ENCODE measurements around the gene SPEN.
"Not testable (repeated sequence)": the region's sequence is repeated elsewhere in the genome, so short reads cannot be mapped to it uniquely, and the experiment has no call there.

SPEN gene

DNA sequence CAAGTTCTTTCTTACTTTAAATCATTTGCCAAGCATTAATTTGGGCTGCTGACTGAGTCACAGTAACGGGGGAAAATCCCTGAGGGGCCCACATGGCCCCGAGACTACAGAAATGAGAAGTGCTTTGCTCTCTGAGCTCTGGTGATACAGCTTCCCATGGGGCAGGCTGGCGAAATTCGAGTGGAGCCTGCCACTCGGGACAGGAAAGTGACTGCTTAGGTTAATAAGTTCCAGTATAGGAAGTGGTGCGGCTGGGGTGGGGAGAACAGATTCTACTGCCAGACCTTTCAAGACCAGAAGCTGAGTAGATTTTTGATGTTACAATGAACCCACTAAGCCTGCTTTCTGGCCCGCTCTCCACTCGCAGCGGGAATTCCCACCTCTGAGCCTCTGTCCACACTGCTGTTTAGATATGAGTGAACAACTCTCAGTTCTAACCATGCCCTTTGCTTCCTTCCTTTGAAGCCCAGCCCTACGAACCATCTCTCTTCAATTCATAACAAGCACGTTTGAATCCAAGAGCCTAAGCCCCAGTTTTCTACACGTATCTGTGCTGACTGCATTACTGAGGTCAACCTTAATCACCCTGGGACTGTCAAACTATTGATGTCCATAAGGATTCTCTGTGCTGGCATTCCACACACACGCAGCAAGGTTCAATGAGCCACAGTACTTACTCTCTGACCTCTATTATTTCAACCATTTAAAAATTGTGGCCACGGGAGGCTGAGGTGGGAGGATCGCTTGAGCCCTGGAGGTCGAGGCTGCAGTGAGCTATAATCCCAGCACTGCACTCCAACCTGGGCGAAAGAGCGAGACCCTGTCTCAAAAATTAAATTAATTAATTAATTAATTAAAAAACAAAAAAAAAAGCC, 118.8 kb downstream of the SPEN start:
- Mint-ChIP-seq H3K27ac (peak overlapping the region; percentile 100), H3K4me1 (ENCODE audit: low read depth) (peaks cover 91% of the 10 kb centered on the region), H3K4me3 (peak overlapping the region; percentile 72), H3K9me3 (no peaks in the 10 kb centered on the region), H3K36me3 (ENCODE audit: low read depth) (peaks cover 72% of the 10 kb centered on the region), H3K27me3 (no peaks in the 10 kb centered on the region)
- peak; percentile 87 for DNase-seq

DNA sequence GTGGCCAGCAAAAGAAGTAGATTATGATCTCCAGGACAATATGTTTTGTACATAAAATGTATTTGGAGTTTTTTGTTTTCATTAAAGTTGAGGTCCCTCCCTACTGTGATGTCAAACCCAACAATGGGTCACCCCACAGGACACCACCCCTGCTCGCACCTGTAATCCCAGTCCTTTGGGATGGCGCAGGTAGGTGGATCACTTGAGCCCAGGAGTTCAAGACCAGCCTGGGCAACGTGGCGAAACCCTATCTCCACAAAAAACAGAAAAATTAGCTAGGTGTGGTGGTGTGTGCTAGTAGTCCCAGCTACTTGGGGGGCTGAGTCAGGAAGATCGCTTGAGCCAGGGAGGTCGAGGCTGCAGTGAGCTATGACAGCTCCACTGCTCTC, 119.4 kb downstream of the SPEN start:
- peak overlapping the region; percentile 56 for H3K4me3 Mint-ChIP-seq
- H3K4me1 Mint-ChIP-seq (ENCODE audit: low read depth), result peaks cover 89% of the 10 kb centered on the region
- H3K27me3 Mint-ChIP-seq, result no peaks in the 10 kb centered on the region
- no peaks in the 10 kb centered on the region for H3K9me3 Mint-ChIP-seq
- peaks cover 71% of the 10 kb centered on the region for H3K36me3 Mint-ChIP-seq (ENCODE audit: low read depth)
- no peak for DNase-seq
- peak overlapping the region; percentile 100 for H3K27ac Mint-ChIP-seq

DNA sequence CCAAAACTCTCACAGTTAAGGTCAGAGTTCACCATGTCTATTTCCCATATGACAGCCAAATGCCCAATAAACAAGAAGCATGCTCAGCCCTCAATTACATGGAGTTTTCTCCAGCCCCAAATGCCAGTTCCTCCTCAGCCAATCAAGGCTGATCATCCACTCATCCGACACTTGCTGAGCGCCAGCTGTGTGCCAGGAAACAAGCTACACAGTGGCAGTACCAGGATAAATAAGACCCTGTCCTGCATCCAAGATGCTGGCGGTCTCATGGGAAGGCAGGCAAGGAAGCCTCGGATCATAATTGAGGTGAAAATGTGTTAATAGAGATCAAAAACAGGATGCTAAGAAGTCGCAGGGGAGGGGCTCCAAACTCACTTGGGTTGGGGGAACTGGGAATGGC, 120.7 kb downstream of the SPEN start:
- Mint-ChIP-seq H3K36me3 (ENCODE audit: low read depth) (peaks cover 74% of the 10 kb centered on the region), H3K27ac (peak overlapping the region; percentile 100), H3K27me3 (no peaks in the 10 kb centered on the region), H3K4me1 (ENCODE audit: low read depth) (peaks cover 90% of the 10 kb centered on the region), H3K9me3 (no peaks in the 10 kb centered on the region), H3K4me3 (no peak overlapping the region)
- no peak for DNase-seq

GRCh38 chr1:15969321-15969880, 121.9 kb downstream of the SPEN start:
- no peaks in the 10 kb centered on the region for H3K27me3 Mint-ChIP-seq
- DNase-seq, result no peak
- H3K4me1 Mint-ChIP-seq (ENCODE audit: low read depth), result peaks cover 88% of the 10 kb centered on the region
- H3K9me3 Mint-ChIP-seq, result no peaks in the 10 kb centered on the region
- no peak overlapping the region for H3K4me3 Mint-ChIP-seq
- peaks cover 73% of the 10 kb centered on the region for H3K36me3 Mint-ChIP-seq (ENCODE audit: low read depth)
- peak overlapping the region; percentile 37 for H3K27ac Mint-ChIP-seq

DNA sequence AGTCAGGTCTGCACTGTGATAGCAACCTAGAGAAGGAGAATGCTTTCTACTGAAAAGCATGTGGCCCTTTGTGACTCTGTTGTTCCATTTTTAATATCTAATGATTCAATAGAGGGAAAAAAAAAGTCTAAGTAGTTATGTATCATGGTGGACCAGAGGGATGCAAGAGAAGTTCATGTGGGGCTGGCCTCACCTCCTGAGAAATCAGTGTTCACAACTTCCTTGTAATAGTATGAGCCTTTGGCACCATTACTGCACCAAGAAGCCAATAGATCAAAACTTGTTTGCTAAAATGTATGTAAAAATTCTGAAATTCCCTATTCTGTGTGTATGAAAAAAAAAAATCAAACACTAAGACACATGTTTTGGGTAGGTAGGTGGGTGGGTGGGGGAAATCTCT, 123.4 kb downstream of the SPEN start:
- H3K4me1 Mint-ChIP-seq (ENCODE audit: low read depth), result peaks cover 81% of the 10 kb centered on the region
- DNase-seq, result no peak
- H3K27me3 Mint-ChIP-seq, result no peaks in the 10 kb centered on the region
- peaks cover 77% of the 10 kb centered on the region for H3K36me3 Mint-ChIP-seq (ENCODE audit: low read depth)
- no peaks in the 10 kb centered on the region for H3K9me3 Mint-ChIP-seq
- no peak overlapping the region for H3K4me3 Mint-ChIP-seq
- H3K27ac Mint-ChIP-seq, result no peak overlapping the region

DNA sequence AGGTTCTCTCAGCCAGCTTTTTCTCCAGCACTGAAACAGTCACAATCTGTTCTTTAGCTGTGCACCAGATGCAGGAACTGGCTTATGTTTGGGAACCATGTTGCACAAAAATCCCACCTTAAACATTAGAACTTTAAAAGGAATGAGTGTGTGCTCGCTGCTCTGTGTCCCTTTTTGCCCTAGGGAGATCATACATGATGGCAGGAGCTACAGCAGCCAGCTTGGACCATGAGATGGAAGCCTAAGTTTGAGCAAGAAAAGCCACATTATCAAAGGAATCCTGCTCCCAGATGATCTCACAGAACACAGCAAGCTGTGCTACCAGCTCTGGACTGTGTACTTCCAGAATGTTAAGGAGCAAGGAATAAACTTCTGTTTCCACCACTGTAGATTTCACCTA, 124.9 kb downstream of the SPEN start:
- no peak for DNase-seq
- Mint-ChIP-seq H3K27me3 (no peaks in the 10 kb centered on the region), H3K4me3 (no peak overlapping the region), H3K27ac (peak overlapping the region; percentile 4), H3K36me3 (ENCODE audit: low read depth) (peaks cover 69% of the 10 kb centered on the region), H3K9me3 (no peaks in the 10 kb centered on the region), H3K4me1 (ENCODE audit: low read depth) (peaks cover 77% of the 10 kb centered on the region)

- no peak for DNase-seq
- Mint-ChIP-seq H3K4me3 (no peak overlapping the region), H3K27ac (peak overlapping the region; percentile 4), H3K4me1 (ENCODE audit: low read depth) (peaks cover 63% of the 10 kb centered on the region), H3K9me3 (no peaks in the 10 kb centered on the region), H3K36me3 (ENCODE audit: low read depth) (peaks cover 55% of the 10 kb centered on the region), H3K27me3 (no peaks in the 10 kb centered on the region)
These were observed 126.3 kb downstream of the SPEN start for GRCh38 chr1:15973772-15974171.

DNA sequence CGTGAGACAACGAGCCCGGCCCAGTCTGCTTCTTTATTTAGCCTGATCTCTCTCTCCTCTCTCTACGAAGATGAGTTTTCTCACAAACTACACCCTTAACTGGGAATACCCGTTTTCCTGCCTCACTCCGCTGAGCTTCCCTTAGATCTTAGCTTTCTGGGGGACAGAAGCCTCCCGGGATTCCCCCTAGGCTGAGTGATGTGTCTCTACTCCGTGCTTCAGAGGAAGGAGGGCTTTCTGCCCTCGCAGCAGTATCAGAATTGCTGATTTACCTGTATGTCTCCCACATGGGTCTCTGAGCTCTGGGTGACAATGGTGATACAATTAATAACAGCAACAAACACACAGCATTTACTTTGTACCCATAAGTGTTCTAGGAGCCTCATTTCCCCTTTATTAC, 127.3 kb downstream of the SPEN start:
- H3K27me3 Mint-ChIP-seq, result no peaks in the 10 kb centered on the region
- no peaks in the 10 kb centered on the region for H3K9me3 Mint-ChIP-seq
- peaks cover 45% of the 10 kb centered on the region for H3K36me3 Mint-ChIP-seq (ENCODE audit: low read depth)
- H3K4me1 Mint-ChIP-seq (ENCODE audit: low read depth), result peaks cover 57% of the 10 kb centered on the region
- peak overlapping the region; percentile 96 for H3K27ac Mint-ChIP-seq
- H3K4me3 Mint-ChIP-seq, result peak overlapping the region; percentile 91
- DNase-seq, result peak; percentile 56

- peaks cover 52% of the 10 kb centered on the region for H3K4me1 Mint-ChIP-seq (ENCODE audit: low read depth)
- no peaks in the 10 kb centered on the region for H3K9me3 Mint-ChIP-seq
- no peaks in the 10 kb centered on the region for H3K27me3 Mint-ChIP-seq
- DNase-seq, result peak; percentile 88
- H3K36me3 Mint-ChIP-seq (ENCODE audit: low read depth), result peaks cover 40% of the 10 kb centered on the region
- H3K4me3 Mint-ChIP-seq, result peak overlapping the region; percentile 91
- H3K27ac Mint-ChIP-seq, result peak overlapping the region; percentile 96
These were observed 127.9 kb downstream of the SPEN start for GRCh38 chr1:15975358-15975804.

DNA sequence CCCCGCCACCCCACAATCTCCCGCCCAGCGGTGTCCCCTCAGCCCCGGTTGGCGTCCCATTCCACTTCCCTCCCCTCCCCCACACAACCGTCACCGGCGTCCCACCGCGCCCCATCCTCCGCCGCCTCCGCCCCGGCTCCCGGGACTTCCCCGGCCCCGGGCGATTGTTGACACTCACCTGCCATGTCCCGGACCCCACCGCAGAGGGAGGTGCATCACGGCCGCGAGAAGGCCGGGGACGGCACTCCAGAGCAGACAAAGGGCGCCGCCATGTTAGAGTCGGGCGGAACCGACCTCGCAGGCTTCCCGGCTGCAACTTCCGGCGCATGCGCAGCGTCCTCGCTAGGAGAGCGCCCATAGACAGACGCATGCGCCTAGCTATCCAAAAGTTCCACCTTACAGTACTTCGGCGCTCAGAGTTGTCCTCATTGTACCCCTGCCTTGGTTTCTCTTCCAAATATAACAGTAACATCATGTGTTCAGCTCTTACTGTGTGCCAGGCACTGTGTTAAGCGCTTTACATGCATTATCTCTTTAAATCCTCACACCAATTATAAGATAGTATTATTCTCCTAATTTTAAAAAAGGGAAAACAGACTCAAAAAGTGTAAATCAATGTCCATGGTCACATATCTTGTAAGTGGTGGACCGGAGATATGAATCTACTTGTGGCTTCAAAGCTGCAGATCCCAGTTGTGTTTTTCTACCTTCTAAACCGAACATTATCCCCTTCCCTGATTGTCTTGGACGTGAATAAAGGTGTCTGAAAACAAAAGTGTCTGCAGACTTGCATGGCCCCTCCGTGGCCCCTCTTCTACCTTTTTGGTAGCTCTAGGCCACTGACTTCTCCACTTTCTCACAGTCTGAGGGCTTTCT, 128.5 kb downstream of the SPEN start, which contains the start of gene ZBTB17:
TSS of gene ZBTB17 (minus strand) at position 297 of the 876 bp plus-strand sequence. CDS start 27,606 bp downstream, outside the sequence.
- H3K4me3 Mint-ChIP-seq, result peak within 1 kb of the TSS; percentile 91
- no peaks in the 10 kb centered on the region for H3K27me3 Mint-ChIP-seq
- DNase-seq, result peak; percentile 97
- H3K9me3 Mint-ChIP-seq, result no peaks in the 10 kb centered on the region
- H3K27ac Mint-ChIP-seq, result peak within 1 kb of the TSS; percentile 96
- H3K36me3 Mint-ChIP-seq (ENCODE audit: low read depth), result peaks cover 34% of the 10 kb centered on the region
- peaks cover 46% of the 10 kb centered on the region for H3K4me1 Mint-ChIP-seq (ENCODE audit: low read depth)

- Mint-ChIP-seq H3K36me3 (ENCODE audit: low read depth) (peaks cover 18% of the 10 kb centered on the region), H3K4me1 (ENCODE audit: low read depth) (peaks cover 33% of the 10 kb centered on the region)
- not testable (repeated sequence) for DNase-seq, H3K4me3 Mint-ChIP-seq, H3K9me3 Mint-ChIP-seq, H3K27ac Mint-ChIP-seq, H3K27me3 Mint-ChIP-seq
These were observed 130.4 kb downstream of the SPEN start for GRCh38 chr1:15977947-15978346.

DNA sequence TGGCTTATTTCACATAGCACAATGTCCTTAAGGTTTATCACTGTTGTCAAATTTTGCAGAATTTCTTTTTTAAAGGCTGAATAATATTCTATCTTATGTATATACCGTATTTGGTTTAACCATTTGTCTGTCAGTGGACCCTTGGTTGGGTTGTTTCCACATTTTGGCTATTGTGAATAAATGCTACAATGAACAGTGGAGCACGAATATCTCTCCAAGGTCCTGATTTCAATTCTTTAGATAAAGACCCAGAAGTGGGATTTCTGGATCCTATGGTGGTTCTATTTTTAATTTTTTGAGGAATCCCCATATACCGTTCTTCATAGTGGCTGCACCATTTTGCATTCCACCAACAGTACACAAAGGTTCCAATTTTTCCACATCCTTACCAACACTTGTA, 134.2 kb downstream of the SPEN start:
- no peak overlapping the region for H3K4me3 Mint-ChIP-seq
- no peak for DNase-seq
- H3K27ac Mint-ChIP-seq, result no peak overlapping the region
- no peaks in the 10 kb centered on the region for H3K9me3 Mint-ChIP-seq
- peaks cover 30% of the 10 kb centered on the region for H3K4me1 Mint-ChIP-seq (ENCODE audit: low read depth)
- H3K27me3 Mint-ChIP-seq, result no peaks in the 10 kb centered on the region
- H3K36me3 Mint-ChIP-seq (ENCODE audit: low read depth), result no peaks in the 10 kb centered on the region

- DNase-seq, result no peak
- Mint-ChIP-seq H3K36me3 (ENCODE audit: low read depth) (no peaks in the 10 kb centered on the region), H3K27ac (no peak overlapping the region), H3K4me1 (ENCODE audit: low read depth) (peaks cover 27% of the 10 kb centered on the region), H3K27me3 (no peaks in the 10 kb centered on the region), H3K9me3 (no peaks in the 10 kb centered on the region), H3K4me3 (no peak overlapping the region)
These were observed 135.8 kb downstream of the SPEN start for GRCh38 chr1:15983275-15983674.

GRCh38 chr1:15985611-15986297, 138.2 kb downstream of the SPEN start:
- no peak for DNase-seq
- no peak overlapping the region for H3K4me3 Mint-ChIP-seq
- H3K4me1 Mint-ChIP-seq (ENCODE audit: low read depth), result peaks cover 27% of the 10 kb centered on the region
- no peaks in the 10 kb centered on the region for H3K27me3 Mint-ChIP-seq
- H3K27ac Mint-ChIP-seq, result peak overlapping the region; percentile 77
- H3K36me3 Mint-ChIP-seq (ENCODE audit: low read depth), result no peaks in the 10 kb centered on the region
- no peaks in the 10 kb centered on the region for H3K9me3 Mint-ChIP-seq
